Measurements from ENCODE around the gene MAPK8. TPM values are rescaled to one million over a fixed set of nuclear protein-coding genes. Genes with fewer than 3 reads are reported as not detected.
A peak's percentile ranks its signal among the peaks of the same experiment; 100 is the strongest.

The MAPK8 gene
- total RNA-seq, 6 experiments from 2014 or later, result 56.3 to 96.6 (median 74.8) TPM

DNA sequence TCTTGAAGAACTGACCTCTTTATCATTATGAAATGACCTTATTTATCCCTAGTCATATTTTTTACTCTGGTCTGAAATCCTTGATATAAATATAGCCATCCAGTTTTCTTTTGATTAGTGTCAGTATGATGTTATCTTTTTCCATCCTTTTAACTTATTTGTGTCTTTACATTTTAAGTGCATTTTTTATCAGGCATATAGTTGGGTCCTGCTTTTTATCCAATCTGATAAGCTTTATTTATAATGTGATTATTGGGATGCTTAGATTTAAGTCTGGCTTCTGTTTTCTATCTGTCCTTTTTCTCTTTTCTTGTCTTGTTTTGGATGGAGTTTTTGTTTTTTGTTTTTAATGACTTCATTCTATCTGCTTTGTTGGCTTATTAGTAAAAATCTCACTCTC is 179.2 kb downstream of the MAPK8 start:
- peaks cover 32% of the 10 kb centered on the region for H3K36me3 Mint-ChIP-seq (ENCODE audit: low read depth)
- no peak overlapping the region for H3K27ac Mint-ChIP-seq
- H3K4me3 Mint-ChIP-seq, result no peak overlapping the region
- H3K4me1 Mint-ChIP-seq (ENCODE audit: low read depth), result peaks cover 39% of the 10 kb centered on the region
- TF ChIP-seq, protein P1, sequence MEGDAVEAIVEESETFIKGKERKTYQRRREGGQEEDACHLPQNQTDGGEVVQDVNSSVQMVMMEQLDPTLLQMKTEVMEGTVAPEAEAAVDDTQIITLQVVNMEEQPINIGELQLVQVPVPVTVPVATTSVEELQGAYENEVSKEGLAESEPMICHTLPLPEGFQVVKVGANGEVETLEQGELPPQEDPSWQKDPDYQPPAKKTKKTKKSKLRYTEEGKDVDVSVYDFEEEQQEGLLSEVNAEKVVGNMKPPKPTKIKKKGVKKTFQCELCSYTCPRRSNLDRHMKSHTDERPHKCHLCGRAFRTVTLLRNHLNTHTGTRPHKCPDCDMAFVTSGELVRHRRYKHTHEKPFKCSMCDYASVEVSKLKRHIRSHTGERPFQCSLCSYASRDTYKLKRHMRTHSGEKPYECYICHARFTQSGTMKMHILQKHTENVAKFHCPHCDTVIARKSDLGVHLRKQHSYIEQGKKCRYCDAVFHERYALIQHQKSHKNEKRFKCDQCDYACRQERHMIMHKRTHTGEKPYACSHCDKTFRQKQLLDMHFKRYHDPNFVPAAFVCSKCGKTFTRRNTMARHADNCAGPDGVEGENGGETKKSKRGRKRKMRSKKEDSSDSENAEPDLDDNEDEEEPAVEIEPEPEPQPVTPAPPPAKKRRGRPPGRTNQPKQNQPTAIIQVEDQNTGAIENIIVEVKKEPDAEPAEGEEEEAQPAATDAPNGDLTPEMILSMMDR (IDR thresholded peaks at IDR 0.05), result no peak
- no peak for DNase-seq
- H3K9me3 Mint-ChIP-seq, result no peaks in the 10 kb centered on the region
- peaks cover 2% of the 10 kb centered on the region; the same call in 1 of the 2 replicates for H3K27me3 Mint-ChIP-seq (ENCODE audit: insufficient read depth)

- H3K9me3 Mint-ChIP-seq, result no peaks in the 10 kb centered on the region
- H3K36me3 Mint-ChIP-seq (ENCODE audit: low read depth), result peaks cover 37% of the 10 kb centered on the region
- H3K4me3 Mint-ChIP-seq, result no peak overlapping the region
- peaks cover 38% of the 10 kb centered on the region for H3K4me1 Mint-ChIP-seq (ENCODE audit: low read depth)
- no peak for DNase-seq
- H3K27ac Mint-ChIP-seq, result peak overlapping the region; percentile 44; the same call in 1 of the 2 replicates
- TF ChIP-seq, protein P1 (IDR thresholded peaks at IDR 0.05), result no peak
- H3K27me3 Mint-ChIP-seq (ENCODE audit: insufficient read depth), result peaks cover 2% of the 10 kb centered on the region
Observed at GRCh38 chr10:48487244-48487643, 180.8 kb downstream of the MAPK8 start.

Other genes with a start within 250 kb of the MAPK8 start
- gene FRMPD2, start 32.0 kb upstream of the MAPK8 start, total RNA-seq (2021; fragmentation: NEBNext Ultra II Directional; extraction: Animal tissue kit (Norgen Biotek cat#: 25700)), result not detected